ENCODE data around the gene AATK.

- TF ChIP-seq CTCF (IDR thresholded peaks at IDR 0.05) (no peak), POLR2A (IDR thresholded peaks at IDR 0.05) (no peak)
Observed at GRCh38 chr17:81091154-81091553, 74.9 kb downstream of the AATK start.
